ENCODE data around the gene TMPRSS11A.

Gene TMPRSS11A

GRCh38 chr4:67883458-67883857 lies 79.8 kb downstream of the TMPRSS11A start:
- TF ChIP-seq JUND (IDR thresholded peaks at IDR 0.05; ENCODE audit: low read depth) = no peak
- in situ Hi-C loops (cut with HindIII; ENCODE audit: low pct_unique_long_range_greater_than_20kb, low sequenced_read_pairs) = no loop called here

GRCh38 chr4:67880866-67881610 lies 82.3 kb downstream of the TMPRSS11A start:
- DNase-seq (ENCODE audit: low read depth in 1 of 2, low spot score in 1 of 2) = no peak
- in situ Hi-C loops (cut with HindIII; ENCODE audit: low pct_unique_long_range_greater_than_20kb, low sequenced_read_pairs) = no loop called here

More at GRCh38 chr4:67883458-67883857, 79.8 kb downstream of the TMPRSS11A start:
- DNase-seq (ENCODE audit: low read depth in 1 of 2, low spot score in 1 of 2) = no peak

GRCh38 chr4:67879486-67879885 lies 83.8 kb downstream of the TMPRSS11A start:
- TF ChIP-seq JUND (IDR thresholded peaks at IDR 0.05; ENCODE audit: low read depth) = no peak
- in situ Hi-C loops (cut with HindIII; ENCODE audit: low pct_unique_long_range_greater_than_20kb, low sequenced_read_pairs) = no loop called here
- DNase-seq (ENCODE audit: low read depth in 1 of 2, low spot score in 1 of 2) = no peak

More at GRCh38 chr4:67880866-67881610, 82.3 kb downstream of the TMPRSS11A start:
- TF ChIP-seq JUND (IDR thresholded peaks at IDR 0.05; ENCODE audit: low read depth) = no peak

- no peak for TF ChIP-seq JUND (IDR thresholded peaks at IDR 0.05; ENCODE audit: low read depth)
- DNase-seq (ENCODE audit: low read depth in 1 of 2, low spot score in 1 of 2) = no peak
- in situ Hi-C loops (cut with HindIII; ENCODE audit: low pct_unique_long_range_greater_than_20kb, low sequenced_read_pairs) = no loop called here
These were observed 86.2 kb downstream of the TMPRSS11A start for GRCh38 chr4:67877086-67877485.

GRCh38 chr4:67874986-67875385 lies 88.3 kb downstream of the TMPRSS11A start:
- DNase-seq (ENCODE audit: low read depth in 1 of 2, low spot score in 1 of 2) = no peak
- no peak for TF ChIP-seq JUND (IDR thresholded peaks at IDR 0.05; ENCODE audit: low read depth)
- in situ Hi-C loops (cut with HindIII; ENCODE audit: low pct_unique_long_range_greater_than_20kb, low sequenced_read_pairs) = no loop called here

- TF ChIP-seq JUND (IDR thresholded peaks at IDR 0.05; ENCODE audit: low read depth) = no peak
- in situ Hi-C loops (cut with HindIII; ENCODE audit: low pct_unique_long_range_greater_than_20kb, low sequenced_read_pairs) = no loop called here
- no peak for DNase-seq (ENCODE audit: low read depth in 1 of 2, low spot score in 1 of 2)
These were observed 90.2 kb downstream of the TMPRSS11A start for GRCh38 chr4:67873116-67873515.

GRCh38 chr4:67871867-67872266 lies 91.4 kb downstream of the TMPRSS11A start:
- no peak for TF ChIP-seq JUND (IDR thresholded peaks at IDR 0.05; ENCODE audit: low read depth)
- in situ Hi-C loops (cut with HindIII; ENCODE audit: low pct_unique_long_range_greater_than_20kb, low sequenced_read_pairs) = no loop called here

GRCh38 chr4:67869580-67870190 lies 93.6 kb downstream of the TMPRSS11A start:
- in situ Hi-C loops (cut with HindIII; ENCODE audit: low pct_unique_long_range_greater_than_20kb, low sequenced_read_pairs) = no loop called here
- DNase-seq (ENCODE audit: low read depth in 1 of 2, low spot score in 1 of 2) = no peak
- TF ChIP-seq JUND (IDR thresholded peaks at IDR 0.05; ENCODE audit: low read depth) = no peak

More at GRCh38 chr4:67871867-67872266, 91.4 kb downstream of the TMPRSS11A start:
- peak; percentile 22 to 61 for DNase-seq (ENCODE audit: low read depth in 1 of 2, low spot score in 1 of 2)

GRCh38 chr4:67861513-67861912 lies 101.8 kb downstream of the TMPRSS11A start:
- in situ Hi-C loops (cut with HindIII; ENCODE audit: low pct_unique_long_range_greater_than_20kb, low sequenced_read_pairs) = no loop called here
- TF ChIP-seq JUND (IDR thresholded peaks at IDR 0.05; ENCODE audit: low read depth) = no peak
- no peak for DNase-seq (ENCODE audit: low read depth in 1 of 2, low spot score in 1 of 2)
